Stimulated activated CD8-positive, alpha-beta memory T cell treated with anti-CD3 and anti-CD28 coated beads, Interleukin-15, amount 100 ng/mL, for 48 hours (primary cell): Measurements from ENCODE around the gene TMEM203.
"Not testable (repeated sequence)": the region's sequence is repeated elsewhere in the genome, so short reads cannot be mapped to it uniquely, and the experiment has no call there.

ENCODE experiments used
- DNase-seq, 2 donors: peaks; one replicate each; pipeline ENCODE4 v3.0.0-alpha.2; 2020; ENCODE audit warnings: low read depth in 2 of 2

Gene TMEM203

DNA sequence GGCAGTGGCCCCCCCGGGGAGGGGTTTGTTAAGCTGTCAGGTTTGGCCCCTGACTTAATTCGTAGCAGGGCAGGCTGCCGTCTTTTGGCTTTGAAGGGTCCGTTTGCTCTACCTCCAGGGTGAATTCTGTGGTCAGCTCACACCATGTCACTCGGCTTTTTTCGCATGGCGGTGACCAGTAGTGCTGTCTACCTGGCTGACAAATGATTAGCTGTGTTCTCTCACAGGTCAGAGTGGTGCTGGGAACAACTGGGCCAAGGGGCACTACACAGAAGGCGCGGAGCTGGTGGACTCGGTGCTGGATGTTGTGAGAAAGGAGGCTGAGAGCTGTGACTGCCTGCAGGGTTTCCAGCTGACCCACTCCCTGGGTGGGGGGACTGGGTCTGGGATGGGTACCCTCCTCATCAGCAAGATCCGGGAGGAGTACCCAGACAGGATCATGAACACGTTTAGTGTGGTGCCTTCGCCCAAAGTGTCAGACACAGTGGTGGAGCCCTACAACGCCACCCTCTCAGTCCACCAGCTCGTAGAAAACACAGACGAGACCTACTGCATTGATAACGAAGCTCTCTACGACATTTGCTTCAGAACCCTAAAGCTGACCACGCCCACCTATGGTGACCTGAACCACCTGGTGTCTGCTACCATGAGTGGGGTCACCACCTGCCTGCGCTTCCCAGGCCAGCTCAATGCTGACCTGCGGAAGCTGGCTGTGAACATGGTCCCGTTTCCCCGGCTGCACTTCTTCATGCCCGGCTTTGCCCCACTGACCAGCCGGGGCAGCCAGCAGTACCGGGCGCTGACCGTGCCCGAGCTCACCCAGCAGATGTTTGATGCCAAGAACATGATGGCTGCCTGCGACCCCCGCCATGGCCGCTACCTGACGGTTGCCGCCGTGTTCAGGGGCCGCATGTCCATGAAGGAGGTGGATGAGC lies 37.1 kb upstream of the TMEM203 start:
- DNase-seq, result no peak

- peak; percentile 56 to 61 for DNase-seq
These were observed 36.2 kb upstream of the TMEM203 start for GRCh38 chr9:137241490-137242268.

DNA sequence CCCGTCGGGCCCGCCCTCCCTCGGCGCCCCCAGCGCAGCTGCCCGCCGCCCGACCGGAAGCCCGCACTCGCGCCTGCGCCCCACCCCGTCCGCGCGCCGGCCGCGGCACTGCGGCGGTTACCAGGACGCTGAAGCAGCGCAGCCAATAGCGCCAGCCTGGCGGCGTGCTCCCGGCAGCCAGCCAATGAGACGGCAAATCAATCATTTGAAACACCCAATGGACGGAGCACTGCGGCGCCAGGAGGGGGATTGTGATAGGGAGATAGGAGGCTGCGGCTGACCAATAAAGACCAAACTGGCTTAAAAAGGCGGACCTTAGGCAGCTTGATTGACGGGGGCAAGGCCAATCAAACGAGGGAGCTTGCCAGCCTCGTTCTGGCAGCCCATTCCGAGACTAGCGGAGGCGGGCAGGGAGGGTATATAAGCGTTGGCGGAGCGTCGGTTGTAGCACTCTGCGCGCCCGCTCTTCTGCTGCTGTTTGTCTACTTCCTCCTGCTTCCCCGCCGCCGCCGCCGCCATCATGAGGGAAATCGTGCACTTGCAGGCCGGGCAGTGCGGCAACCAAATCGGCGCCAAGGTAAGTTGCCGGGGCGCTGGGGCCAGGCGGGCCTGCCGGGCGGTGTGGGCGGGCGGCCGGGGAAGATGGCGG lies 35.5 kb upstream of the TMEM203 start, which contains the start of gene TUBB4B:
Gene TUBB4B, plus strand, starts transcription at position 447 of the 649 bp plus-strand sequence. Its CDS starts 74 bp downstream, at position 521.
- peak; percentile 97 to 98 for DNase-seq

- DNase-seq, result peak; percentile 61 to 65
These were observed 34.9 kb upstream of the TMEM203 start for GRCh38 chr9:137240318-137240840.

- DNase-seq, result not testable (repeated sequence)
These were observed 34.2 kb upstream of the TMEM203 start for GRCh38 chr9:137239541-137240200.

- no peak for DNase-seq
These were observed 32.6 kb upstream of the TMEM203 start for GRCh38 chr9:137237759-137238726.

GRCh38 chr9:137236936-137237421 lies 31.5 kb upstream of the TMEM203 start:
- no peak for DNase-seq

GRCh38 chr9:137236238-137236935 lies 30.9 kb upstream of the TMEM203 start:
- DNase-seq, result peak; percentile 82 to 86

DNA sequence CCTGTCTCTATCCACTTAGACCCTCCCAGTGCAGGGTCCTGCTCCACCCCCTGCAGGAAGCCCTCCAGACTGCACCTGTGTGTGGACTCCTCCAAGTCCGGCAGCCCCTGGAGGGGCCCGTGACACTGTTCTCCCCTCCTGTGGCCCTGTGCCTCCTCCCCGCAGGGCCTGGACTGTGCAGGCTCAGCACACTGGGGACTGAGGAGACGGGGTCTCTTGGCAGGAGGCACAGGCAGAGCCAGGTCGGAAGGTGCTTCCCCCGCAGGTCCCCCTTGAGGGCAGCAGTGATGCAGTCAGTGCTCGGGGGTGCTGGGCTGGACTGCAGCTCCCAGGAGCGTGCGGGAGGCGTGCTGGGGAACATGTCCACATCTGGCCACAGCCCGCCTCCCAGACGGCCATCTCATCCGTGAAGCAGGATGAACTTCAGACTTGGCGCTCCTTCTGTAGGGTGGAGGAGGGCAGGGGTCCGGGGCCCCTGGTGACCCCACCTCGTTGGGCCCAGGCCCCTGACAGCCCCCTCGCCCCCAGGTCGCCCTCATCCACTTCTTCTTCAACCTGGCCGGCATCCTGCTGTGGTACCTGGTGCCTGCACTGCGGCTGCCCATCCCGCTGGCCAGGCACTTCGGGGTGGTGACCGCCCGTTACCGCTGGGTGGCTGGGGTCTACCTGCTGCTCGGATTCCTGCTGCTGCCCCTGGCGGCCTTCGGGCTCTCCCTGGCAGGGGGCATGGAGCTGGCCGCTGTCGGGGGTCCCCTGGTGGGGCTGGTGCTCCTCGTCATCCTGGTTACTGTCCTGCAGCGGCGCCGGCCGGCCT lies 30.2 kb upstream of the TMEM203 start:
- DNase-seq, result no peak

DNA sequence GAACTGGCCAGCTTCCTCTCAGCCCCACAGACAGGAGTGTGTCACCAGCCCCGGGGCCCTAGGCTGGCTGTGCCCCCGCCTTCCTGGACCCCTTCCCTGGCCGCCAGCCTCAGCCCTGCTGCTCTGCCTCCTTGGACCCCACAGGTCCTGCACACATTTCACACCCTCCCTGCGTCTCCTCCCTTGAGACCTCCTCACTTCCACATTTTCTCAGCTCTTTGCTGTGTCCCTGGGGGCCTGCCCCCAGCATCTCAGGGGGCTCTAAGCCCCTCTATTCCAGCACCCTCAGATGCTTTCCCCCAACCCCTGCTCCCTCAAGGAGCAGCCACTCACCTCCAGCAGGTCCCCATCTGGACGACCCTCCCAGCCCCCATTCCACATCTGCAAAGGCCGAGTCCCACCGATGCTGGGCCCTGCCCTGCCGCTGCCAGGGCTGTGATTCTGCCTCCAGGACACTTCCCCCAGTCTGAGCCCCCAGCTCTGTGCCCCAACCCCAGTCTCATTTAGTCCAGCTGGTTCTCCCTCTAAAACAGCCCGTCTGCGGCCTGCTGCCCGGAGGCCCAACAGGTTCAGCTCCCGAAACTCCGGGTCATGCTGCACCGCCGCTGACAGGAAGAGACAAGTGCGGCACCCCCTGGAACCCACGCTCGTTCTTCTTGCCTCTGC lies 29.4 kb upstream of the TMEM203 start:
- DNase-seq, result no peak

DNA sequence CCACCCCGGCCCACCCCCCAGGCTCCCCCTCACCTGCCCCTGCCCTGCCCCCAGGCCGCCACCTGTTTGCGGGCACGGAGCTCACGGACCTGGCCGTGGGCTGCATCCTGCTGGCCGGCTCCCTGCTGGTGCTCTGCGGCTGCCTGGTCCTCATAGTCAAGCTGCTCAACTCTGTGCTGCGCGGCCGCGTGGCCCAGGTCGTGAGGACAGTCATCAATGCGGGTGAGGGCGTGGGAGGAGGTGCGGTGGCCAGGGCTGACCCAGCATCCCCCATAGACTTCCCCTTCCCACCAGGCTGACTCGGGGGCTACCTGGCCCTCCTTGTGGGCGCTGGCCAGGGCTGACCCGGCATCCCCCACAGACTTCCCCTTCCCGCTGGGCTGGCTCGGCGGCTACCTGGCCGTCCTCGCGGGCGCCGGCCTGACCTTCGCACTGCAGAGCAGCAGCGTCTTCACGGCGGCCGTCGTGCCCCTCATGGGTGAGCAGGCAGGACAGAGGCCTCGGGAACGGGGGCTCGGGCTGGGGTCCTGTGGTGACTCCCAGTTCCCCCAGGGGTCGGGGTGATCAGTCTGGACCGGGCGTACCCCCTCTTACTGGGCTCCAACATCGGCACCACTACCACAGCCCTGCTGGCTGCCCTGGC lies 28.7 kb upstream of the TMEM203 start:
- no peak for DNase-seq

GRCh38 chr9:137233143-137233980 lies 27.9 kb upstream of the TMEM203 start:
- DNase-seq, result no peak

DNA sequence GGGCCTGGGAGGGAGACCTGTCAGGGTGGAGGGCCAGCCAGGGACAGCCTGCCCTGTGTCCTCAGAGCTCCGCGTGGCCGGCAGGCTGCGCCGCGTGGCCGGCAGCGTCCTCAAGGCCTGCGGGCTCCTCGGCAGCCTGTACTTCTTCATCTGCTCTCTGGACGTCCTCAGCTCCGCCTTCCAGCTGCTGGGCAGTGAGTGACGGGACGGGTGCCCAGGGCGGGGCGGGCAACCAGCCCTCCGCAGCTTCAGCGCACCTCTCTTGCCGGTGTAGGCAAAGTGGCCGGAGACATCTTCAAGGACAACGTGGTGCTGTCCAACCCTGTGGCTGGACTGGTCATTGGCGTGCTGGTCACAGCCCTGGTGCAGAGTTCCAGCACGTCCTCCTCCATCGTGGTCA lies 27.1 kb upstream of the TMEM203 start:
- DNase-seq, result no peak

- no peak for DNase-seq
These were observed 26.7 kb upstream of the TMEM203 start for GRCh38 chr9:137232101-137232500.

DNA sequence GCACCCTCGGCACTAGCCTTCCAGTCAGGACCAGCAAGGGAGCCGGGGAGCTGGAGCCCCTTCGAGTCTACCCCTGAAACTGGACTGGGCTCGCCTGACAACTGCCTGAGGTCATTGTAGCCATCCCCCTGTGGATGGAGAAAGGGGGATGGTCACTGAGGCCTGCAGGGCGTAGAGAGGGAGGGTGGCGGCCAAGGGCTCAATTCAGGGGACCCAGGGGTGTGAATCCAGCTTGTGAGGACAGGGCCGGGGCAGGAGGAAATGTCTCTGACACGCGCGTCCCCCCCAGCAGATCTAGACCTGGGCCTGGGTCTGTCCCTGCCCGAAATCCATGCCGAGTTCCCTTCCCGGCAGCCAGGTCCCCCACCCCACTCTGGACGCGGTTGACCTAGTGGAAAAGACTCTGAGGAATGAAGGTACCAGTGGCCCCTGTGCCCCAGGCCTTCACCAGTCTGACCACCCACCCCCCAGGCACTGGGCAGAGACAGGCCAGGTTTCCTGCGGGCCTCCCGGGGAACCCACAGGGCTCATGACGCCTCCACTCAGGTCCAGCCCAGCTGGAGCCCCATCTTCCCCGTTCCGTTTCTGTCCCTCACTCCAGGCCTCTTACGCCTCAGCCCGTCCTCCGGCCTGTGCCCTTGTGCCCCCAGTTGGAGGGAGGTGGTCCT lies 26.1 kb upstream of the TMEM203 start:
- no peak for DNase-seq
